Natural killer cell treated with Interleukin-12 subunit alpha and Interleukin-12 subunit beta and Interleukin-15 and Interleukin-18, amount 100 ng/mL, for 72 hours (primary cell): Measurements from ENCODE around the gene MUC13. TPM values are rescaled to one million over a fixed set of nuclear protein-coding genes. Genes with fewer than 3 reads are reported as not detected.

Experiments
- ATAC-seq, 2 donors: fragments of 150-1000 bp; cut with Tn5 transposase in 1 of 2; sonication (Bioruptor Pico), chemical (Tn5 transposase) in 1 of 2; 2 replicates each; pipeline ENCODE4 v1.10.0; 2021
- DNase-seq: peaks from one replicate; pipeline ENCODE4 v3.0.0; 2022; ENCODE audit warnings: low spot score
- H3K27ac Mint-ChIP-seq, 2 donors: 1 replicate in 1 of 2; 2 replicates in 1 of 2; pipeline ENCODE4 v1.8.0; 2022; ENCODE audit warnings: mixed read lengths in 2 of 2, mild to moderate bottlenecking in 1 of 2, moderate library complexity in 1 of 2
- H3K27me3 Mint-ChIP-seq, 2 donors: 1 replicate in 1 of 2; 2 replicates in 1 of 2; pipeline ENCODE4 v1.8.0; 2022; ENCODE audit warnings: mixed read lengths in 2 of 2
- H3K36me3 Mint-ChIP-seq: one replicate; pipeline ENCODE4 v1.8.0; 2022; ENCODE audit warnings: mixed read lengths
- H3K4me1 Mint-ChIP-seq, 2 donors: 1 replicate in 1 of 2; 2 replicates in 1 of 2; pipeline ENCODE4 v1.8.0; 2022; ENCODE audit warnings: low read depth in 2 of 2, mixed read lengths in 2 of 2, mild to moderate bottlenecking in 1 of 2
- H3K4me3 Mint-ChIP-seq: one replicate; pipeline ENCODE4 v1.8.0; 2022; ENCODE audit warnings: mixed read lengths
- H3K9me3 Mint-ChIP-seq: 2 replicates; pipeline ENCODE4 v1.8.0; 2022; ENCODE audit warnings: mixed read lengths
- total RNA-seq, 2 donors: library from RNA; stranded (reverse); gene quantifications; one replicate each; pipeline ENCODE4 v1.2.3, GENCODE V29; 2022

The MUC13 gene, protein sequence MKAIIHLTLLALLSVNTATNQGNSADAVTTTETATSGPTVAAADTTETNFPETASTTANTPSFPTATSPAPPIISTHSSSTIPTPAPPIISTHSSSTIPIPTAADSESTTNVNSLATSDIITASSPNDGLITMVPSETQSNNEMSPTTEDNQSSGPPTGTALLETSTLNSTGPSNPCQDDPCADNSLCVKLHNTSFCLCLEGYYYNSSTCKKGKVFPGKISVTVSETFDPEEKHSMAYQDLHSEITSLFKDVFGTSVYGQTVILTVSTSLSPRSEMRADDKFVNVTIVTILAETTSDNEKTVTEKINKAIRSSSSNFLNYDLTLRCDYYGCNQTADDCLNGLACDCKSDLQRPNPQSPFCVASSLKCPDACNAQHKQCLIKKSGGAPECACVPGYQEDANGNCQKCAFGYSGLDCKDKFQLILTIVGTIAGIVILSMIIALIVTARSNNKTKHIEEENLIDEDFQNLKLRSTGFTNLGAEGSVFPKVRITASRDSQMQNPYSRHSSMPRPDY
- total RNA-seq = under 1 TPM in 1 of 2 donors, not detected in 1; 0.84 TPM

- no peaks in the 10 kb centered on the region for H3K9me3 Mint-ChIP-seq
- no peak for ATAC-seq
- no peak within 1 kb of the TSS for H3K4me3 Mint-ChIP-seq
- DNase-seq = no peak
- H3K27ac Mint-ChIP-seq = no peak within 1 kb of the TSS
- peaks cover 8 to 36% of the 10 kb centered on the region in 2 donors for H3K27me3 Mint-ChIP-seq
- no peaks in the 10 kb centered on the region for H3K36me3 Mint-ChIP-seq
- H3K4me1 Mint-ChIP-seq = peaks cover 0 to 2% of the 10 kb centered on the region in 2 donors
Observed at GRCh38 chr3:124934577-124934976, at the start of gene MUC13. TSS of gene MUC13 (minus strand) at chr3:124934751. CDS start at chr3:124934712, 39 bp downstream.

DNA sequence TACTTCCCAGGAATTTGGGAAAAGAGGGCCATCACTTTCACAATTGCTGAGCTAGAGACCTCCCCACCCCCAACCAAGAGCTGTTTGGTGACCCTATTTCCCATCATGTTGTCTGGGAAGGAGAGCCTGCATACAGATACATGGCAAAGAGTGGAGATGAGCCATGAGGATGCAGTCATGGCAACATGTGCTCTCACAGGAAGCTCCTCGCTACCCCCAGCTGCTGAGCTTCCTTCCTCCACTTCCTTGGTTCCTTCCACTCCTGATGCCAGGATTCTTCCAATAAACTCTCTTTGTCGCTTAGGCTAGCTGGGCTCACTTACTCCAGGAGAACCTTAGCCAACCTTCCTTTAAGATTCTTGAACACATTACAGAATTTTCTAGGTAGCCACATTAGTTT, 48.3 kb upstream of the MUC13 start:
- Mint-ChIP-seq H3K27ac (no peak overlapping the region), H3K4me3 (no peak overlapping the region), H3K36me3 (peaks cover 4% of the 10 kb centered on the region), H3K27me3 (no peaks in the 10 kb centered on the region), H3K9me3 (no peaks in the 10 kb centered on the region), H3K4me1 (peaks cover 6 to 20% of the 10 kb centered on the region in 2 donors)
- ATAC-seq (no peak), DNase-seq (no peak)

GRCh38 chr3:124981472-124981871, 46.9 kb upstream of the MUC13 start:
- Mint-ChIP-seq H3K27ac (no peak overlapping the region), H3K27me3 (no peaks in the 10 kb centered on the region), H3K4me1 (peaks cover 14 to 28% of the 10 kb centered on the region in 2 donors), H3K9me3 (no peaks in the 10 kb centered on the region), H3K4me3 (no peak overlapping the region), H3K36me3 (peaks cover 4% of the 10 kb centered on the region)
- DNase-seq (no peak), ATAC-seq (no peak)

GRCh38 chr3:124978627-124979026, 44.1 kb upstream of the MUC13 start:
- H3K4me1 Mint-ChIP-seq = peaks cover 34 to 37% of the 10 kb centered on the region in 2 donors
- DNase-seq (no peak), ATAC-seq (no peak)
- H3K36me3 Mint-ChIP-seq = peaks cover 2% of the 10 kb centered on the region
- H3K27me3 Mint-ChIP-seq = no peaks in the 10 kb centered on the region
- H3K27ac Mint-ChIP-seq = no peak overlapping the region
- H3K4me3 Mint-ChIP-seq = no peak overlapping the region
- H3K9me3 Mint-ChIP-seq = no peaks in the 10 kb centered on the region

DNA sequence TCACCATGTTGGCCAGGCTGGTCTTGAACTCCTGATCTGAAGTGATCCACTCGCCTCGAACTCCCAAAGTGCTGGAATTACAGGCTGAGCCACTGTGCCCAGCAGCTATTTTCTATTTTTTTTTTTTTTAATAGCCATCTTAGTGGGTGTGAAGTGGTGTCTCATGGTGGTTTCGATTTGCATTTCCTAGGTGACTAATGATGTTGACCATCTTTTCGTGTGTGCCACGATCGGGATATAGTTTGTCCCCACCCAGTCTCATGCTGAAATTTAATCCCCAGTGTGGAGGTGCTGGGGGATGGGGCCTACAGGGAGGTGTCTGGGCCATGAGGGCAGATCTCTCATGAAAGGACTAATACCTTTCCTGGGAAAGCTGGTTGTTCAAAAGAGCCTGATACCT, 41.8 kb upstream of the MUC13 start:
- H3K27me3 Mint-ChIP-seq = no peaks in the 10 kb centered on the region
- H3K9me3 Mint-ChIP-seq = no peaks in the 10 kb centered on the region
- H3K27ac Mint-ChIP-seq = peak overlapping the region in 1 of 2 donors; percentile 29
- peaks cover 28 to 37% of the 10 kb centered on the region in 2 donors for H3K4me1 Mint-ChIP-seq
- H3K36me3 Mint-ChIP-seq = no peaks in the 10 kb centered on the region
- ATAC-seq = peak; percentile 59 to 73
- DNase-seq = no peak
- no peak overlapping the region for H3K4me3 Mint-ChIP-seq

GRCh38 chr3:124974691-124975090, 40.1 kb upstream of the MUC13 start:
- DNase-seq = no peak
- Mint-ChIP-seq H3K36me3 (peaks cover 6% of the 10 kb centered on the region), H3K4me3 (no peak overlapping the region), H3K4me1 (peaks cover 21 to 39% of the 10 kb centered on the region in 2 donors), H3K9me3 (no peaks in the 10 kb centered on the region), H3K27me3 (no peaks in the 10 kb centered on the region), H3K27ac (peak overlapping the region in 1 of 2 donors; percentile 47)
- ATAC-seq = peak in 1 of 2 donors; percentile 24

GRCh38 chr3:124973290-124973689, 38.7 kb upstream of the MUC13 start:
- Mint-ChIP-seq H3K4me1 (peaks cover 24 to 39% of the 10 kb centered on the region in 2 donors), H3K27ac (no peak overlapping the region), H3K9me3 (no peaks in the 10 kb centered on the region), H3K4me3 (no peak overlapping the region), H3K36me3 (peaks cover 6% of the 10 kb centered on the region), H3K27me3 (no peaks in the 10 kb centered on the region)
- ATAC-seq (no peak), DNase-seq (no peak)

- Mint-ChIP-seq H3K36me3 (peaks cover 6% of the 10 kb centered on the region), H3K4me1 (peaks cover 28 to 39% of the 10 kb centered on the region in 2 donors), H3K27me3 (no peaks in the 10 kb centered on the region), H3K4me3 (no peak overlapping the region), H3K9me3 (no peaks in the 10 kb centered on the region), H3K27ac (no peak overlapping the region)
- DNase-seq (no peak), ATAC-seq (no peak)
Observed at GRCh38 chr3:124972457-124972856, 37.9 kb upstream of the MUC13 start.

- peaks cover 14 to 23% of the 10 kb centered on the region in 2 donors for H3K4me1 Mint-ChIP-seq
- H3K9me3 Mint-ChIP-seq = no peaks in the 10 kb centered on the region
- no peaks in the 10 kb centered on the region for H3K27me3 Mint-ChIP-seq
- ATAC-seq = no peak
- DNase-seq = no peak
- H3K36me3 Mint-ChIP-seq = peaks cover 6% of the 10 kb centered on the region
- H3K4me3 Mint-ChIP-seq = no peak overlapping the region
- H3K27ac Mint-ChIP-seq = peak overlapping the region; percentile 20 to 51
Observed at GRCh38 chr3:124969963-124970722, 35.6 kb upstream of the MUC13 start.

DNA sequence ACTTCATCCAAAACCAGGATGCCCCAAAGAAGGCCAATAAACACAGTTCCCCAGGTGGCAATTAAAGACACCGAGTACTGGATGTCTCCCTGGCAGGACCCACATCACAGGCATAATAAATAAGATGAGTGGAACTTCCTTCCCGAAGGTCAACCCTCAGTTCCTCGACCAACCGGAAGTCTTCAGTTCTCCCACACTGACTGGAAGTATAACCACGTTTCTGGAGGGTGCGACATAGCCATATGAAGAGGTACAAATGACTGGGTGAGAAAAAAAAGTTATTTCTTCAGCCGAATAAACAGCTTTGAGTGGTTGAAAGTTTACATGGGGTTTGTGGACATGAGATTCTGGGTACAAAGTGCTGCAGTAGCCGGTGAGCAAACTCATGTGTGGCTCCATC, 34.6 kb upstream of the MUC13 start:
- Mint-ChIP-seq H3K27ac (peak overlapping the region in 1 of 2 donors; percentile 51), H3K27me3 (no peaks in the 10 kb centered on the region), H3K9me3 (no peaks in the 10 kb centered on the region), H3K36me3 (peaks cover 6% of the 10 kb centered on the region), H3K4me1 (peaks cover 13% of the 10 kb centered on the region in 2 donors), H3K4me3 (no peak overlapping the region)
- ATAC-seq = peak; percentile 67 to 84
- no peak for DNase-seq

- Mint-ChIP-seq H3K27ac (no peak overlapping the region), H3K27me3 (no peaks in the 10 kb centered on the region), H3K9me3 (no peaks in the 10 kb centered on the region), H3K36me3 (peaks cover 6% of the 10 kb centered on the region), H3K4me1 (peaks cover 8 to 13% of the 10 kb centered on the region in 2 donors), H3K4me3 (no peak overlapping the region)
- ATAC-seq = no peak
- DNase-seq = no peak
Observed at GRCh38 chr3:124967964-124968363, 33.4 kb upstream of the MUC13 start.

DNA sequence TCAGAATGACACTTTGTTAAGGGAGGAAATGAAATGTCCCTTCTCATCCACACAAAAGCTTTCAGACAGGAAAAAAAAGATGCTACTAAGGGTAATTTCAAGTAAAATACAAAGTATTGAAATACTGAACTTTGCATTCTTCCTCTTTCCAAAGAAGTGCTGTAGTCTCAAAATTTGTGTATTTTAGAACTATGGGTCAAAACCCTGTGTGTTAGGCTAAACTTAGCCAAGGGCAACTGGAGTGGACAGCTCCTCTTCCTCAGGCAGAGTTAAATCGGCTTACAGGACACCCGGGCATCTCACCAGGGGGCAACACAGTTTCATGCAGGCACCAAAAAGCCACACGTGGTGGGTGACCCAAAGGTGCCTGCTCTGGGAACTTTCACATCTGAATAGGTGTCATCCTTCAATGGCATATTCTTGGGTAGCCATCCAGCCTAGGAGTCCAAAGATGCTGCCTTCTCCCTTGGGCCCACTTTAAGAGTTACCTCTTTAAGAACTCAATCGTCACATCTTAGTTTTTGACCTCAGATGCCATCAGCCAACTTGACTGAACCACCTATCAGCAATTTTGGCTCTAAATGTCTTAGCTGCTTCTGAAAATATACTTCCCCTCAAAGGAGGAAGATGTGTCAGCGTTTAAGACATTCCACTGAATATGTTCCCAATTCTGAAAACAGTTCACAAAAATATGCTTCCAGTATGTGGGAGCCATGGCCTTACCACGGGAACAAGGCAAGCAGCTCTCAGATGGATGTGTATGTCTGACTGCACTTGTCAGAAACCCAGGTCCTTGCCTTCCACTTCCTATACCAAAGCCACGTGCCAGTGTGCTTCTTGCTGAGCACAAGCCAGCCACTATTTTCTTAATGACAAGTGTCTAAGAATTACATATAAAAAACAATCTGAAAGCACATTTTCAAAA, 32.2 kb upstream of the MUC13 start:
- H3K27ac Mint-ChIP-seq = no peak overlapping the region
- no peak for ATAC-seq
- no peak overlapping the region for H3K4me3 Mint-ChIP-seq
- H3K27me3 Mint-ChIP-seq = no peaks in the 10 kb centered on the region
- no peak for DNase-seq
- H3K4me1 Mint-ChIP-seq = peaks cover 8 to 13% of the 10 kb centered on the region in 2 donors
- H3K9me3 Mint-ChIP-seq = no peaks in the 10 kb centered on the region
- peaks cover 6% of the 10 kb centered on the region for H3K36me3 Mint-ChIP-seq

DNA sequence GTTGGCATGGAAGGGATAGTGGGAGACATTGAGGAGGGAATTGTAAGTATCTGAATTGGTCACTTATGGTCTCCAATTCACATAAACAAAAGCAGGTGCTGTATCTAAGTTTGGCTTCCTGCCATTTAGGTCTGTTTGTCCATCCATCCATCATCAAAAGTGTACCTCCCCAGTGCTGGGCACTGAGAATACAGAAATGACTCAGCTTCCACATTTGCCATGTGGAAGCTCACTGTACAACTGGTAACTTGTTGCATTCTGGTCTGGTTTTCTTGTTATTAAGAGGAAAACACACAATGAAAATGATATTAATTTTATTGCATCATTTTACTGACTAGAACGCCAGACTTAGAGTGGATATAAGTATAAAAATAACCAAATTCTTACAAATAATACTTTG, 30.9 kb upstream of the MUC13 start:
- no peaks in the 10 kb centered on the region for H3K9me3 Mint-ChIP-seq

More for the DNA sequence above, 30.9 kb upstream of the MUC13 start:
- no peak for ATAC-seq
- H3K27ac Mint-ChIP-seq = no peak overlapping the region
- peaks cover 5 to 13% of the 10 kb centered on the region in 2 donors for H3K4me1 Mint-ChIP-seq
- H3K4me3 Mint-ChIP-seq = no peak overlapping the region
- no peaks in the 10 kb centered on the region for H3K27me3 Mint-ChIP-seq
- H3K36me3 Mint-ChIP-seq = peaks cover 3% of the 10 kb centered on the region
- no peak for DNase-seq
